SU-DHL-6 (cell line): ENCODE measurements around the gene DLG2.

Experiments
- H2AFZ ChIP-seq: fragments of 200-600 bp; sonication (generic); 2 replicates; pipeline ENCODE4 v1.6.1; 2014; ENCODE audit warnings: low read depth, mild to moderate bottlenecking, moderate library complexity, mixed read lengths, antibody characterized with exemption, low read length; ENCODE audit not compliant: severe bottlenecking
- H3F3A ChIP-seq: fragments of 200-600 bp; shearing (Covaris generic); 2 replicates; pipeline ENCODE4 v1.6.0; 2016; ENCODE audit warnings: antibody characterized with exemption, mild to moderate bottlenecking; ENCODE audit not compliant: insufficient read depth
- H3K27ac ChIP-seq: fragments of 200-600 bp; sonication (generic); 2 replicates; pipeline ENCODE4 v1.5.1; 2016; ENCODE audit warnings: low read depth, mild to moderate bottlenecking, low read length, moderate library complexity, mixed read lengths
- H3K27me3 ChIP-seq: fragments of 200-600 bp; sonication (generic), shearing (Covaris generic); 2 replicates; pipeline ENCODE4 v1.6.0; 2014; ENCODE audit warnings: mild to moderate bottlenecking, low read length
- H3K36me3 ChIP-seq: fragments of 200-600 bp; sonication (generic); 2 replicates; pipeline ENCODE4 v1.6.1; 2014; ENCODE audit warnings: mild to moderate bottlenecking, low read length, mixed read lengths
- H3K4me2 ChIP-seq: fragments of 300-600, 200-600 bp; shearing (Covaris generic), sonication (generic); 2 replicates; pipeline ENCODE4 v1.6.0; 2014; ENCODE audit warnings: low read length, low read depth, mild to moderate bottlenecking; ENCODE audit not compliant: poor library complexity, severe bottlenecking
- H3K4me3 ChIP-seq: fragments of 200-600 bp; sonication (generic); 2 replicates; pipeline ENCODE4 v1.5.1; 2014; ENCODE audit warnings: antibody characterized with exemption, low read length, mild to moderate bottlenecking, mixed read lengths; ENCODE audit not compliant: insufficient read depth, poor library complexity, severe bottlenecking
- H3K79me2 ChIP-seq: fragments of 200-600 bp; sonication (generic); 2 replicates; pipeline ENCODE4 v1.6.1; 2014; ENCODE audit warnings: mild to moderate bottlenecking, low read length, moderate library complexity; ENCODE audit not compliant: insufficient read depth
- H3K9ac ChIP-seq: fragments of 200-600 bp; sonication (generic); 2 replicates; pipeline ENCODE4 v1.7.0; 2014; ENCODE audit warnings: mild to moderate bottlenecking, low read length
- H3K9me2 ChIP-seq: fragments of 200-600 bp; sonication (generic); replicated peaks from 2 replicates; pipeline ENCODE4 v1.6.1; 2014; ENCODE audit warnings: low read length; ENCODE audit not compliant: insufficient read depth
- H3K9me3 ChIP-seq: fragments of 200-600 bp; sonication (generic); 2 replicates; pipeline ENCODE4 v1.6.1; 2014; ENCODE audit warnings: low read length, mixed read lengths; ENCODE audit not compliant: insufficient read depth
- H4K20me1 ChIP-seq: fragments of 200-600 bp; sonication (generic); 2 replicates; pipeline ENCODE4 v1.6.1; 2014; ENCODE audit warnings: low read depth, mild to moderate bottlenecking, antibody characterized with exemption, low read length, moderate library complexity, mixed read lengths
- EZH2phosphoT487 ChIP-seq: fragments of 200-600 bp; sonication (generic), shearing (Covaris generic); conservative IDR thresholded peaks from 2 replicates; pipeline ENCODE4 v1.6.1; 2018; ENCODE audit warnings: mild to moderate bottlenecking, antibody characterized with exemption, low read length, moderate library complexity, mixed read lengths
- TF ChIP-seq, protein P1 (sequence below): fragments of 200-600 bp; sonication (generic); IDR thresholded peaks from one replicate; pipeline ENCODE4 v1.5.1; 2017; ENCODE audit warnings: antibody characterized with exemption, mild to moderate bottlenecking, low read length, moderate library complexity; ENCODE audit not compliant: insufficient read depth, poor library complexity, severe bottlenecking

DLG2 gene

DNA sequence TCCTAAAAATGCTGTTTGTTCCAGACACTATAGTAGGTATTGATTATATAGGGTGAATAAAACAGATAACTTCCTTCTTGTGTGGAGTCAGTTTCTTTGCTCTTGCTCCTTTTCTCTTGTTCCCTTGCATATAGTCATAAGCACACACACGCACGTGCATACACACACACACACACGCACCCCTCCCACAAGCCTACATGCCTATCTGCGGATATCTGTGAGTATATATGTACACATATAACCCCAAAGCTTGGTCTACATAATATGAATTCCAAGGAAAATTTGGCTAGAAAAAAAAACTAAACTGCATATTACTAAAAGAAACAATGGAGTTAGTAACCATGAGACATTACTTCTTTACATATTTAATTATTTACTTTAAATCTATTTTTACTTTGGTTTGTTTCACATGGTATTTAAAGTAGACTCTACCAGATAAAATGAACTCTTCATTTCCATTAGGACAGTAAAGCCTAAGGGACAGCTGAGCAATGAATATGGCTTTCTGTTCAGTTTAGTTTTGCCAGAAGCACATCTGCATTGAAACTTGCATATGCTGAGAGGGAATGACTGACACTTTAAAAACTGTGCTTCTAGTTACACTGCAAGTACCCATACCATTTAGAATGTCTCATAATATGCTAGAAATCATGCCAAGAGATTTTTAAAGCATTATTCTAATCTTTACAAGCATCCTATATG, 676.4 kb downstream of the DLG2 start:
- no peak overlapping the region for H3K4me3 ChIP-seq
- H3K9me3 ChIP-seq: no peaks in the 10 kb centered on the region
- no peak overlapping the region for H3K27ac ChIP-seq
- no peaks in the 10 kb centered on the region for H3F3A ChIP-seq
- no peak overlapping the region for H3K4me2 ChIP-seq
- H2AFZ ChIP-seq: no peak overlapping the region
- H3K27me3 ChIP-seq: no peaks in the 10 kb centered on the region
- H3K36me3 ChIP-seq: no peaks in the 10 kb centered on the region
- H3K9me2 ChIP-seq: no peaks in the 10 kb centered on the region
- no peak for TF ChIP-seq EZH2phosphoT487
- TF ChIP-seq, protein P1, sequence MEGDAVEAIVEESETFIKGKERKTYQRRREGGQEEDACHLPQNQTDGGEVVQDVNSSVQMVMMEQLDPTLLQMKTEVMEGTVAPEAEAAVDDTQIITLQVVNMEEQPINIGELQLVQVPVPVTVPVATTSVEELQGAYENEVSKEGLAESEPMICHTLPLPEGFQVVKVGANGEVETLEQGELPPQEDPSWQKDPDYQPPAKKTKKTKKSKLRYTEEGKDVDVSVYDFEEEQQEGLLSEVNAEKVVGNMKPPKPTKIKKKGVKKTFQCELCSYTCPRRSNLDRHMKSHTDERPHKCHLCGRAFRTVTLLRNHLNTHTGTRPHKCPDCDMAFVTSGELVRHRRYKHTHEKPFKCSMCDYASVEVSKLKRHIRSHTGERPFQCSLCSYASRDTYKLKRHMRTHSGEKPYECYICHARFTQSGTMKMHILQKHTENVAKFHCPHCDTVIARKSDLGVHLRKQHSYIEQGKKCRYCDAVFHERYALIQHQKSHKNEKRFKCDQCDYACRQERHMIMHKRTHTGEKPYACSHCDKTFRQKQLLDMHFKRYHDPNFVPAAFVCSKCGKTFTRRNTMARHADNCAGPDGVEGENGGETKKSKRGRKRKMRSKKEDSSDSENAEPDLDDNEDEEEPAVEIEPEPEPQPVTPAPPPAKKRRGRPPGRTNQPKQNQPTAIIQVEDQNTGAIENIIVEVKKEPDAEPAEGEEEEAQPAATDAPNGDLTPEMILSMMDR: no peak
- no peaks in the 10 kb centered on the region for H4K20me1 ChIP-seq
- H3K9ac ChIP-seq: no peak overlapping the region
- no peaks in the 10 kb centered on the region for H3K79me2 ChIP-seq

DNA sequence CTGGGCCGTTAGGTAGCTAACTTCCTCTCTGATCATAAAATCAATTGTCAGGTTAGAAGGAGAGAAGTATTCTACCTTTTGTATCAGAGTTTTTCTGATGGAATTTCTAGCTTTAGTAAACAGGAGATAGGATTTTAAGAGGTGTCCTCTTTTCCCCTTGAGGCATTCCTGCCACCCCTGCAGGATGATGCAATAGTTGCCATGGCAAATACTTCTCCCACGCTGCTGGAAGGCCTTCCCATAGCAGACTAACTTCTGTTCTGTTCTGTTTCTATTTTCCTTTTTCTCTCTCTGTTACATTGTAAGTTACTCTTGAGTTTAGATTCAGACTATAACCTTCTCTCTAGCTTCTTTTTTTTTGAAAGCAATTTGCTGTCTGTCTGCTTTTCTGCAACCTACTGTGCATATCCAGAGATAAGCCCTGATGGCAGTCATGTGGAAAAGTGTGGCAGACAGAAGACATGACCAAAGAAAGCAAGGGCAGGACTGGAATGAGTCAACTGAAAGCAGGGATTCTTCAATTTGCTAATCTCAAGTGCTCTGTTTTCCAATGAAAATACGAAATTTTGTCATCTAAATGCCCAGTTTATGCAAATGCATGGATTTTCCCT, 679.1 kb downstream of the DLG2 start:
- H3K9me2 ChIP-seq: no peaks in the 10 kb centered on the region
- H4K20me1 ChIP-seq: no peaks in the 10 kb centered on the region
- no peaks in the 10 kb centered on the region for H3F3A ChIP-seq
- H3K9me3 ChIP-seq: no peaks in the 10 kb centered on the region
- no peak for TF ChIP-seq EZH2phosphoT487
- TF ChIP-seq, protein P1: no peak
- H3K36me3 ChIP-seq: no peaks in the 10 kb centered on the region
- no peak overlapping the region for H2AFZ ChIP-seq
- no peak overlapping the region for H3K27ac ChIP-seq
- H3K4me3 ChIP-seq: no peak overlapping the region
- H3K27me3 ChIP-seq: no peaks in the 10 kb centered on the region
- no peak overlapping the region for H3K9ac ChIP-seq
- H3K4me2 ChIP-seq: no peak overlapping the region
- no peaks in the 10 kb centered on the region for H3K79me2 ChIP-seq

DNA sequence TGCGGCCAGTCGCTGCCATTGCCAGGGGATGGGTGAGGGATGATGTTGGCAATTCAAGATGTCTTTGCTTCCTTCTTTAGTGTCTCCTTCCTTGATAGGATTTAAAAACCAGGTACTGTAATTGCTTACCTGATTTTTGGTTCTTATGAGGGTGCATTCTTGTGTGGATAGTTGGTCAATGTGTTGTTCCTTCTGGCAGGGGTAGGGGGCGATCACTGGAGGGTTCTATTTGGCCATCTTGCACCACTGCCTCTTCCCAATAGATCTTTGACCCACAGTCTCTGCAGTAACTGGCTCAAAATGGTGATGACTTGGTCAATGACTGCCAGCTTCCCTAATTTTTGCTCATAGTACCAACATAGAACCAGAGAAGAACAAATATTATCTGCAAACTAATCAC, 680.1 kb downstream of the DLG2 start:
- Histone ChIP-seq H3K36me3 (no peaks in the 10 kb centered on the region), H3F3A (no peaks in the 10 kb centered on the region), H3K79me2 (no peaks in the 10 kb centered on the region), H3K4me3 (no peak overlapping the region), H3K9me2 (no peaks in the 10 kb centered on the region), H3K27ac (no peak overlapping the region), H3K9me3 (no peaks in the 10 kb centered on the region), H3K4me2 (no peak overlapping the region), H3K9ac (no peak overlapping the region), H4K20me1 (no peaks in the 10 kb centered on the region), H3K27me3 (no peaks in the 10 kb centered on the region), H2AFZ (no peak overlapping the region)
- TF ChIP-seq, protein P1: no peak
- TF ChIP-seq EZH2phosphoT487: no peak
